GM13976 (cell line): ENCODE measurements around the gene NCDN.

Experiments
- DNase-seq: peaks from one replicate; pipeline ENCODE4 v3.0.0; 2012; ENCODE audit warnings: low spot score
- CTCF ChIP-seq: IDR thresholded peaks from 2 replicates; pipeline ENCODE4 v1.5.1; 2012; ENCODE audit warnings: borderline replicate concordance, mild to moderate bottlenecking; ENCODE audit not compliant: insufficient read depth; ENCODE audit errors: extremely low read depth, missing control alignments, control extremely low read depth
- in situ Hi-C: fragments of 300-500 bp; cut with MboI; formaldehyde crosslinking; loops from one replicate; pipeline ENCODE4 v1.12.0; 2022; ENCODE audit warnings: low sequenced_read_pairs, mixed read lengths, inconsistent platforms; ENCODE audit not compliant: unreplicated experiment

The NCDN gene

GRCh38 chr1:35558374-35559316, 1.0 kb downstream of the NCDN start:
- in situ Hi-C loops, result no loop called here
- TF ChIP-seq CTCF, result no peak
- peak; percentile 34 for DNase-seq

- no peak for DNase-seq
- TF ChIP-seq CTCF, result no peak
- in situ Hi-C loops, result no loop called here
These were observed 1.8 kb downstream of the NCDN start for GRCh38 chr1:35559317-35559944.

GRCh38 chr1:35560256-35561225, 2.9 kb downstream of the NCDN start:
- in situ Hi-C loops, result loop anchor here (5.0 kb wide), 1 partner anchor 103 kb away; no protein-coding TSS in a partner anchor
- no peak for DNase-seq
- no peak for TF ChIP-seq CTCF

GRCh38 chr1:35561297-35561971, 3.8 kb downstream of the NCDN start:
- no peak for DNase-seq
- no peak for TF ChIP-seq CTCF
- in situ Hi-C loops, result loop anchor here (5.0 kb wide), 1 partner anchor 104 kb away; no protein-coding TSS in a partner anchor

- in situ Hi-C loops, result loop anchor here (5.0 kb wide), 1 partner anchor 105 kb away; no protein-coding TSS in a partner anchor
These were observed 4.5 kb downstream of the NCDN start for GRCh38 chr1:35561972-35562680.

More at GRCh38 chr1:35561972-35562680, 4.5 kb downstream of the NCDN start:
- no peak for DNase-seq
- TF ChIP-seq CTCF, result no peak
